Hepatocyte (in vitro differentiated cells): Measurements from ENCODE around the gene MEN1. TPM values are rescaled to one million over a fixed set of nuclear protein-coding genes. Genes with fewer than 3 reads are reported as not detected.

ENCODE experiments used
- DNase-seq: peaks from one replicate; pipeline ENCODE4 v3.0.0-alpha.2; 2016; ENCODE audit warnings: low spot score
- H2AFZ ChIP-seq: fragments of 200-600 bp; sonication (generic); 2 replicates; pipeline ENCODE4 v1.6.0; 2016; ENCODE audit warnings: antibody characterized with exemption, mild to moderate bottlenecking
- H3K27ac ChIP-seq: fragments of 200-600 bp; sonication (generic); 2 replicates; pipeline ENCODE4 v1.5.1; 2016; ENCODE audit warnings: mild to moderate bottlenecking
- H3K27me3 ChIP-seq: fragments of 200-600 bp; sonication (generic); 2 replicates; pipeline ENCODE4 v1.6.1; 2016
- H3K36me3 ChIP-seq: fragments of 200-600 bp; sonication (generic); replicated peaks from 2 replicates; pipeline ENCODE4 v1.5.1; 2016; ENCODE audit warnings: low read depth; ENCODE audit not compliant: insufficient read depth
- H3K4me1 ChIP-seq: fragments of 200-600 bp; sonication (generic); 2 replicates; pipeline ENCODE4 v1.5.1; 2016; ENCODE audit warnings: mild to moderate bottlenecking, moderate library complexity; ENCODE audit not compliant: insufficient read depth
- H3K4me2 ChIP-seq: fragments of 200-600 bp; sonication (generic); 2 replicates; pipeline ENCODE4 v1.6.0; 2016
- H3K4me3 ChIP-seq: fragments of 200-600 bp; sonication (generic); 2 replicates; pipeline ENCODE4 v1.5.1; 2016; ENCODE audit warnings: mild to moderate bottlenecking
- H3K79me2 ChIP-seq: fragments of 200-600 bp; sonication (generic); 2 replicates; pipeline ENCODE4 v1.6.0; 2017; ENCODE audit warnings: mild to moderate bottlenecking
- H3K9me2 ChIP-seq: fragments of 200-600 bp; sonication (generic); replicated peaks from 2 replicates; pipeline ENCODE4 v1.6.0; 2017; ENCODE audit warnings: mild to moderate bottlenecking; ENCODE audit not compliant: insufficient read depth
- H3K9me3 ChIP-seq: fragments of 200-600 bp; sonication (generic); 2 replicates; pipeline ENCODE4 v1.5.1; 2016; ENCODE audit warnings: low read depth, mild to moderate bottlenecking
- H4K20me1 ChIP-seq: fragments of 200-600 bp; sonication (generic); 2 replicates; pipeline ENCODE4 v1.6.0; 2016; ENCODE audit warnings: mild to moderate bottlenecking; ENCODE audit not compliant: insufficient read depth, poor library complexity, severe bottlenecking
- EZH2 ChIP-seq: fragments of 200-600 bp; sonication (generic); IDR thresholded peaks from 2 replicates; pipeline ENCODE4 v1.6.1; 2016; ENCODE audit warnings: antibody characterized with exemption, mild to moderate bottlenecking, borderline replicate concordance
- EZH2phosphoT487 ChIP-seq: fragments of 200-600 bp; sonication (generic); IDR thresholded peaks from one replicate; pipeline ENCODE4 v1.6.1; 2018; ENCODE audit warnings: antibody characterized with exemption, mild to moderate bottlenecking, low read depth, moderate library complexity; ENCODE audit not compliant: unreplicated experiment, severe bottlenecking
- WGBS: methylation state at CpG from one replicate; pipeline ENCODE4 v1.1.6; 2016; ENCODE audit warnings: low lambda C conversion rate; ENCODE audit errors: missing lambda C conversion rate; 5-methylcytosine and 5-hydroxymethylcytosine counted together
- polyA plus RNA-seq: library from polyadenylated mRNA; unstranded; fragments of >200 nt; fragmentation: Nextera tagmentation; extraction: Ambion mirVana; gene quantifications from 2 replicates; pipeline ENCODE4 v1.2.1, GENCODE V29; 2016
- total RNA-seq: library from RNA; depleted of rRNA; stranded (reverse); fragments of >200 nt; gene quantifications from 2 replicates; pipeline ENCODE4 v1.2.3, GENCODE V29; 2014
- TF ChIP-seq, protein P1 (sequence below): fragments of 200-600 bp; sonication (generic); IDR thresholded peaks from 2 replicates; pipeline ENCODE4 v1.5.1; 2016; ENCODE audit warnings: antibody characterized with exemption, mild to moderate bottlenecking; ENCODE audit not compliant: poor library complexity

Gene MEN1
- total and polyA plus RNA-seq, 2 experiments from 2014 or later: 18.6 to 49.1 TPM

- Histone ChIP-seq H2AFZ (no peak overlapping the region), H3K27ac (no peak overlapping the region), H3K9me2 (no peaks in the 10 kb centered on the region), H3K4me1 (no peaks in the 10 kb centered on the region), H3K27me3 (no peaks in the 10 kb centered on the region), H3K4me2 (no peak overlapping the region), H4K20me1 (no peaks in the 10 kb centered on the region), H3K4me3 (no peak overlapping the region), H3K9me3 (no peaks in the 10 kb centered on the region), H3K79me2 (no peaks in the 10 kb centered on the region), H3K36me3 (no peaks in the 10 kb centered on the region)
- 91% methylated on average over 15 of the region's 15 CpGs for WGBS
- TF ChIP-seq EZH2phosphoT487: no peak
- TF ChIP-seq, protein P1, sequence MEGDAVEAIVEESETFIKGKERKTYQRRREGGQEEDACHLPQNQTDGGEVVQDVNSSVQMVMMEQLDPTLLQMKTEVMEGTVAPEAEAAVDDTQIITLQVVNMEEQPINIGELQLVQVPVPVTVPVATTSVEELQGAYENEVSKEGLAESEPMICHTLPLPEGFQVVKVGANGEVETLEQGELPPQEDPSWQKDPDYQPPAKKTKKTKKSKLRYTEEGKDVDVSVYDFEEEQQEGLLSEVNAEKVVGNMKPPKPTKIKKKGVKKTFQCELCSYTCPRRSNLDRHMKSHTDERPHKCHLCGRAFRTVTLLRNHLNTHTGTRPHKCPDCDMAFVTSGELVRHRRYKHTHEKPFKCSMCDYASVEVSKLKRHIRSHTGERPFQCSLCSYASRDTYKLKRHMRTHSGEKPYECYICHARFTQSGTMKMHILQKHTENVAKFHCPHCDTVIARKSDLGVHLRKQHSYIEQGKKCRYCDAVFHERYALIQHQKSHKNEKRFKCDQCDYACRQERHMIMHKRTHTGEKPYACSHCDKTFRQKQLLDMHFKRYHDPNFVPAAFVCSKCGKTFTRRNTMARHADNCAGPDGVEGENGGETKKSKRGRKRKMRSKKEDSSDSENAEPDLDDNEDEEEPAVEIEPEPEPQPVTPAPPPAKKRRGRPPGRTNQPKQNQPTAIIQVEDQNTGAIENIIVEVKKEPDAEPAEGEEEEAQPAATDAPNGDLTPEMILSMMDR: no peak
- TF ChIP-seq EZH2: no peak
- DNase-seq: no peak
Observed at GRCh38 chr11:64789331-64790204, 20.8 kb downstream of the MEN1 start.

- Histone ChIP-seq H4K20me1 (no peaks in the 10 kb centered on the region), H3K4me3 (no peak overlapping the region), H3K4me2 (no peak overlapping the region), H3K9me3 (no peaks in the 10 kb centered on the region), H3K27me3 (no peaks in the 10 kb centered on the region), H3K36me3 (no peaks in the 10 kb centered on the region), H2AFZ (no peak overlapping the region), H3K9me2 (no peaks in the 10 kb centered on the region), H3K4me1 (no peaks in the 10 kb centered on the region), H3K27ac (no peak overlapping the region), H3K79me2 (no peaks in the 10 kb centered on the region)
- 92% methylated on average over 9 of the region's 9 CpGs for WGBS
- TF ChIP-seq EZH2 (no peak), EZH2phosphoT487 (no peak)
- TF ChIP-seq, protein P1: no peak
- DNase-seq: no peak
Observed at GRCh38 chr11:64788321-64789215, 21.8 kb downstream of the MEN1 start.

GRCh38 chr11:64787526-64788320, 22.6 kb downstream of the MEN1 start:
- TF ChIP-seq EZH2phosphoT487: no peak
- TF ChIP-seq, protein P1: peak; percentile 73
- no peaks in the 10 kb centered on the region for H3K36me3 ChIP-seq
- no peak overlapping the region for H3K4me3 ChIP-seq
- no peaks in the 10 kb centered on the region for H4K20me1 ChIP-seq
- H3K4me1 ChIP-seq: no peaks in the 10 kb centered on the region
- no peak overlapping the region for H2AFZ ChIP-seq
- no peaks in the 10 kb centered on the region for H3K27me3 ChIP-seq
- H3K9me3 ChIP-seq: no peaks in the 10 kb centered on the region
- DNase-seq: peak; percentile 79
- no peaks in the 10 kb centered on the region for H3K9me2 ChIP-seq
- WGBS: 50% methylated on average over 15 of the region's 15 CpGs
- no peak overlapping the region for H3K27ac ChIP-seq
- no peak overlapping the region for H3K4me2 ChIP-seq
- no peaks in the 10 kb centered on the region for H3K79me2 ChIP-seq
